Jurkat, Clone E6-1 (cell line): Measurements from ENCODE around the gene GRIK3.

Experiments
- DNase-seq: peaks from one replicate; pipeline ENCODE4 v3.0.0-alpha.2; 2011; ENCODE audit warnings: low read depth, low spot score
- H3K4me3 ChIP-seq: 2 replicates; pipeline ENCODE4 v1.5.1; 2011; ENCODE audit warnings: mild to moderate bottlenecking, low read length, control low read depth, moderate library complexity

Gene GRIK3

GRCh38 chr1:36825226-36825625, 209.1 kb downstream of the GRIK3 start:
- H3K4me3 ChIP-seq = no peak overlapping the region
- DNase-seq = no peak

- no peak overlapping the region for H3K4me3 ChIP-seq
- DNase-seq = no peak
Observed at GRCh38 chr1:36824390-36824861, 209.9 kb downstream of the GRIK3 start.

- H3K4me3 ChIP-seq = no peak overlapping the region
- DNase-seq = no peak
Observed at GRCh38 chr1:36822648-36823047, 211.7 kb downstream of the GRIK3 start.

GRCh38 chr1:36821386-36821785, 212.9 kb downstream of the GRIK3 start:
- no peak for DNase-seq
- H3K4me3 ChIP-seq = no peak overlapping the region

- no peak for DNase-seq
- no peak overlapping the region for H3K4me3 ChIP-seq
Observed at GRCh38 chr1:36818771-36819170, 215.5 kb downstream of the GRIK3 start.

- DNase-seq = no peak
- H3K4me3 ChIP-seq = no peak overlapping the region
Observed at GRCh38 chr1:36816348-36816747, 218.0 kb downstream of the GRIK3 start.

GRCh38 chr1:36814774-36815173, 219.5 kb downstream of the GRIK3 start:
- H3K4me3 ChIP-seq = no peak overlapping the region
- no peak for DNase-seq

- no peak overlapping the region for H3K4me3 ChIP-seq
- no peak for DNase-seq
Observed at GRCh38 chr1:36814083-36814482, 220.2 kb downstream of the GRIK3 start.

- H3K4me3 ChIP-seq = no peak overlapping the region
Observed at GRCh38 chr1:36807262-36807661, 227.1 kb downstream of the GRIK3 start.

GRCh38 chr1:36805979-36806640, 228.2 kb downstream of the GRIK3 start:
- H3K4me3 ChIP-seq = no peak overlapping the region
- no peak for DNase-seq

More at GRCh38 chr1:36807262-36807661, 227.1 kb downstream of the GRIK3 start:
- no peak for DNase-seq

GRCh38 chr1:36804669-36805314, 229.5 kb downstream of the GRIK3 start:
- no peak overlapping the region for H3K4me3 ChIP-seq
- no peak for DNase-seq

GRCh38 chr1:36803868-36804570, 230.3 kb downstream of the GRIK3 start:
- DNase-seq = no peak
- H3K4me3 ChIP-seq = no peak overlapping the region

- no peak for DNase-seq
- no peak overlapping the region for H3K4me3 ChIP-seq
Observed at GRCh38 chr1:36802018-36802417, 232.3 kb downstream of the GRIK3 start.

GRCh38 chr1:36797761-36798160, 236.6 kb downstream of the GRIK3 start:
- H3K4me3 ChIP-seq = no peak overlapping the region

GRCh38 chr1:36796733-36797132, 237.6 kb downstream of the GRIK3 start:
- no peak overlapping the region for H3K4me3 ChIP-seq
- no peak for DNase-seq

More at GRCh38 chr1:36797761-36798160, 236.6 kb downstream of the GRIK3 start:
- no peak for DNase-seq

- DNase-seq = no peak
- no peak overlapping the region for H3K4me3 ChIP-seq
Observed at GRCh38 chr1:36796106-36796590, 238.2 kb downstream of the GRIK3 start.

GRCh38 chr1:36794460-36794859, 239.9 kb downstream of the GRIK3 start:
- DNase-seq = no peak
- no peak overlapping the region for H3K4me3 ChIP-seq

- no peak overlapping the region for H3K4me3 ChIP-seq
- no peak for DNase-seq
Observed at GRCh38 chr1:36793452-36793851, 240.9 kb downstream of the GRIK3 start.

GRCh38 chr1:36792292-36792691, 242.0 kb downstream of the GRIK3 start:
- no peak for DNase-seq
- no peak overlapping the region for H3K4me3 ChIP-seq

GRCh38 chr1:36790191-36790590, 244.1 kb downstream of the GRIK3 start:
- H3K4me3 ChIP-seq = no peak overlapping the region
- DNase-seq = no peak
